CD8-positive, alpha-beta memory T cell (primary cell): ENCODE measurements around the gene LRRC27. TPM values are rescaled to one million over a fixed set of nuclear protein-coding genes. Genes with fewer than 3 reads are reported as not detected.
A peak's percentile ranks its signal among the peaks of the same experiment; 100 is the strongest.

Source experiments
- CTCF ChIA-PET: fragments of 350-600 bp; sonication (Branson Sonifier 250); formaldehyde crosslinking; loops from one replicate; lab custom pipeline; 2021; ENCODE audit warnings: antibody characterized with exemption; lab: Charles Lee
- POLR2A ChIA-PET: fragments of 350-600 bp; sonication (Branson Sonifier 250); formaldehyde crosslinking; loops from one replicate; lab custom pipeline; 2021; ENCODE audit warnings: antibody characterized with exemption; lab: Charles Lee
- DNase-seq, 5 donors: peaks; one replicate each; pipeline versions ENCODE4 v3.0.0 to v3.0.0-alpha.2; 2020 to 2022; ENCODE audit warnings: mixed read lengths in 1 of 5
- H3K27ac ChIP-seq: one replicate; pipeline ENCODE4 v1.7.0; 2013; ENCODE audit warnings: low read depth, mild to moderate bottlenecking, low read length, moderate library complexity
- H3K27me3 ChIP-seq: 2 replicates; pipeline ENCODE4 v1.7.0; 2013; ENCODE audit warnings: low read length, mild to moderate bottlenecking; ENCODE audit not compliant: insufficient read depth, poor library complexity, severe bottlenecking
- H3K36me3 ChIP-seq: 2 replicates; pipeline ENCODE4 v1.7.0; 2013; ENCODE audit warnings: mild to moderate bottlenecking, low read length, moderate library complexity; ENCODE audit not compliant: insufficient read depth
- H3K4me1 ChIP-seq: 2 replicates; pipeline ENCODE4 v1.7.0; 2013; ENCODE audit warnings: mild to moderate bottlenecking, low read length, moderate library complexity; ENCODE audit not compliant: insufficient read depth
- H3K4me3 ChIP-seq: 2 replicates; pipeline ENCODE4 v1.7.0; 2013; ENCODE audit warnings: mild to moderate bottlenecking, low read length
- H3K9me3 ChIP-seq: 2 replicates; pipeline ENCODE4 v1.7.0; 2013; ENCODE audit warnings: mild to moderate bottlenecking, low read length
- H3K27ac Mint-ChIP-seq, 8 donors: one replicate each; pipeline ENCODE4 v1.8.0; 2020 to 2021; ENCODE audit warnings: mixed read lengths in 8 of 8, mild to moderate bottlenecking in 6 of 8, inconsistent platforms in 3 of 8, moderate library complexity in 3 of 8
- H3K27me3 Mint-ChIP-seq, 2 donors: one replicate each; pipeline ENCODE4 v1.8.0; 2020 to 2021; ENCODE audit warnings: mixed read lengths in 2 of 2, mild to moderate bottlenecking in 1 of 2, moderate library complexity in 1 of 2
- H3K36me3 Mint-ChIP-seq, 3 donors: one replicate each; pipeline ENCODE4 v1.8.0; 2020 to 2021; ENCODE audit warnings: mixed read lengths in 3 of 3, inconsistent platforms in 1 of 3, mild to moderate bottlenecking in 1 of 3
- H3K4me1 Mint-ChIP-seq, 3 donors: one replicate each; pipeline ENCODE4 v1.8.0; 2020 to 2021; ENCODE audit warnings: mixed read lengths in 3 of 3, inconsistent platforms in 1 of 3, mild to moderate bottlenecking in 1 of 3
- H3K4me3 Mint-ChIP-seq, 7 donors: one replicate each; pipeline ENCODE4 v1.8.0; 2020 to 2021; ENCODE audit warnings: mixed read lengths in 7 of 7, mild to moderate bottlenecking in 6 of 7, moderate library complexity in 4 of 7, inconsistent platforms in 2 of 7
- H3K9me3 Mint-ChIP-seq, 5 donors: one replicate each; pipeline ENCODE4 v1.8.0; 2020 to 2022; ENCODE audit warnings: mixed read lengths in 5 of 5, mild to moderate bottlenecking in 3 of 5, moderate library complexity in 2 of 5, inconsistent platforms in 1 of 5
- polyA plus RNA-seq: library from polyadenylated mRNA; unstranded; fragments of 300-500 nt; fragmentation: Illumina TruSeq; gene quantifications from one replicate; pipeline ENCODE4 v1.2.3, GENCODE V29; 2021
- total RNA-seq, 2 experiments: library from RNA; stranded (reverse); gene quantifications; one replicate each; pipeline ENCODE4 v1.2.3, GENCODE V29; 2021

Gene LRRC27
- total and polyA plus RNA-seq, 3 experiments from 2014 or later, result 1.8 to 5.7 (median 3.1) TPM

DNA sequence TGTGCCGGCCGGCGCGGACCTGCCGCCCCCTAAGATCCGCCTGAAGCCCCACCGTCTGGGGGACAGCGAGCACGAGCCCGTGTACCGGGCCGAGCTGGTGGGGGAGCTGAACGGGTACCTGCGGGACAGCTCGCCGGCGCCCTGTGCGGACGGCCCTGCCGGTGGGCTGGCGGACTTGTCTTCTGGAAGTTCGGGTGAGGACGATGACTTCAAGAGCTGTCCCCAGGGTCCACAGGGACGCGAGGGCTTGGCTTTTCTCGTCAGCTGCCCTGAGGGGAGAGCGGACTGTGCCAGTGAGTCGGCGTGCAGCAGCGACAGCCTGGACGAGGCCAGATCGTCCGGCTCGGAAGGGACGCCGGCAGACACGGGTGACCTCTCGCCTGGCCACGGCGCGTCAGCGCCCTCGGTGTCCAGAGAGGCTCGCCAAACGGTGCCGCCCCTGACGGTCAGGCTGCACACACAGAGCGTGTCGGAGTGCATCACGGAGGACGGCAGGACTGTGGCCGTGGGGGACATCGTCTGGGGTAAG lies 73.5 kb downstream of the LRRC27 start:
- ChIA-PET CTCF (interaction anchor here (1.3 kb wide), 1 partner anchor 8 kb away, joined by 4 read pairs; the partner anchor contains the start of gene PWWP2B), POLR2A (no interaction called here)
- no peak for DNase-seq
- no peaks in the 10 kb centered on the region for H3K9me3 Mint-ChIP-seq
- Histone ChIP-seq H3K4me1 (peaks cover 6% of the 10 kb centered on the region), H3K9me3 (no peaks in the 10 kb centered on the region), H3K36me3 (no peaks in the 10 kb centered on the region), H3K27me3 (no peaks in the 10 kb centered on the region), H3K27ac (no peak overlapping the region), H3K4me3 (no peak overlapping the region)
- no peaks in the 10 kb centered on the region for H3K27me3 Mint-ChIP-seq
- no peak overlapping the region for H3K4me3 Mint-ChIP-seq
- peaks cover 7 to 19% (median 11%) of the 10 kb centered on the region in 3 donors for H3K4me1 Mint-ChIP-seq
- peaks cover 0 to 22% (median 2%) of the 10 kb centered on the region in 3 donors for H3K36me3 Mint-ChIP-seq
- H3K27ac Mint-ChIP-seq, result peak overlapping the region in 2 of 8 donors; percentile 38 to 73

- no peak overlapping the region for H3K4me3 ChIP-seq
- H3K36me3 ChIP-seq, result no peaks in the 10 kb centered on the region
- no peaks in the 10 kb centered on the region for H3K27me3 ChIP-seq
- POLR2A ChIA-PET, result no interaction called here
- peaks cover 0 to 22% (median 2%) of the 10 kb centered on the region in 3 donors for H3K36me3 Mint-ChIP-seq
- no peaks in the 10 kb centered on the region for H3K27me3 Mint-ChIP-seq
- no peak overlapping the region for H3K27ac ChIP-seq
- peaks cover 6% of the 10 kb centered on the region for H3K4me1 ChIP-seq
- DNase-seq, result no peak
- H3K27ac Mint-ChIP-seq, result peak overlapping the region in 1 of 8 donors; percentile 93
- H3K9me3 ChIP-seq, result no peaks in the 10 kb centered on the region
- no peaks in the 10 kb centered on the region for H3K9me3 Mint-ChIP-seq
- peaks cover 7 to 16% (median 9%) of the 10 kb centered on the region in 3 donors for H3K4me1 Mint-ChIP-seq
- no peak overlapping the region for H3K4me3 Mint-ChIP-seq
- CTCF ChIA-PET, result interaction anchor here (1.3 kb wide), 1 partner anchor 9 kb away, joined by 4 read pairs; the partner anchor contains the start of gene PWWP2B
Measured at GRCh38 chr10:132406181-132406580, 74.2 kb downstream of the LRRC27 start.

DNA sequence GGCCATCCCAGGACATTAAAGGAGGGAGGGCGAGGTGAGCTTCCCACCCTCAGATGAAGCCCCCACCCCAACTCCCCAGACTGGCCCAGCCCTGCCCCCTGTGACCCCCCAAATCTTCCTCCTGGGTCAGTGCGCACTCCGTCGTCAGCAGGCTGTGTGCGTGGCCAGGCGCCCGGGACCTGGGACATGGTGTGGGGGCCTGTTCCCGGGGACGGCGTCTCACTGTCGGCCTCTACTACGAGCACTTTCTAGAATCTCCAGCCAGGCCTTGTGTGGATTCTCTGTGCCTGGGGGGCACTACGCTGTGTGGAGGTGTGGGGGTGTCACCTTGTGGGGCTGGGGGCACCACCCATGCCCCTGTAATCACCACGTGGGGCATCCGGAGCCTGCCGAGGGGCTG lies 74.8 kb downstream of the LRRC27 start:
- H3K4me1 Mint-ChIP-seq, result peaks cover 7 to 19% (median 9%) of the 10 kb centered on the region in 3 donors
- no peaks in the 10 kb centered on the region for H3K27me3 ChIP-seq
- no peaks in the 10 kb centered on the region for H3K9me3 Mint-ChIP-seq
- CTCF ChIA-PET, result interaction anchor here (1.3 kb wide), 1 partner anchor 9 kb away, joined by 4 read pairs; the partner anchor contains the start of gene PWWP2B
- no peak overlapping the region for H3K27ac Mint-ChIP-seq
- no peaks in the 10 kb centered on the region for H3K9me3 ChIP-seq
- no peak for DNase-seq
- H3K27ac ChIP-seq, result no peak overlapping the region
- H3K36me3 Mint-ChIP-seq, result peaks cover 0 to 22% (median 2%) of the 10 kb centered on the region in 3 donors
- no peaks in the 10 kb centered on the region for H3K27me3 Mint-ChIP-seq
- H3K36me3 ChIP-seq, result no peaks in the 10 kb centered on the region
- peaks cover 6% of the 10 kb centered on the region for H3K4me1 ChIP-seq
- no peak overlapping the region for H3K4me3 Mint-ChIP-seq
- POLR2A ChIA-PET, result no interaction called here
- no peak overlapping the region for H3K4me3 ChIP-seq

DNA sequence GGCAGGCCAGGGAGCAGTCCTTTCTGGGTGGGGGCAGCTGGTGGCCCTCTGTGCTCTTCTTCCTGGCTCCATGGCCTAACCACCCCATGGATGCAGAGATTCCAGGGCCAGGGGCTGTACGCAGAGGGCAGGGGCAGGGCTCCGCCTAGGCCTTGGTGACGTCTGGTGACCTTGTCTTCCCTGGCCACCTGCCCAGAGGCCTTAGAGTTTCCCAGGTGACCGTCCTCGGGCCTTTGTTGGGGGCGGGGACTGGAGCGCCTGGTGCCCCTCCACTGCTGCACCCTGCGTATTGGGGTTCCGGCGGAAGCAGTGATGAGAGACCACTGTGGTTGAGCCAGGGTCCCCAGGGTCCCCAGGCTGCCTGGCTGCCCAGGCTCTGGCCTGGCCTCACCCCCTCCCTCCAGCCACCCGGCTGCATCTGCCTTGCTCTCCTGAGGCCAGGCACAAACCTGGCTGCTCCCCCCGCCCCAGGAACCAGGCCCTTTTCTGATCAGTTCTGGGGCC lies 75.3 kb downstream of the LRRC27 start:
- H3K36me3 ChIP-seq, result no peaks in the 10 kb centered on the region
- POLR2A ChIA-PET, result no interaction called here
- H3K27me3 ChIP-seq, result no peaks in the 10 kb centered on the region
- Mint-ChIP-seq H3K4me1 (peaks cover 7 to 21% (median 9%) of the 10 kb centered on the region in 3 donors), H3K4me3 (peak overlapping the region in 1 of 7 donors; percentile 38), H3K27me3 (no peaks in the 10 kb centered on the region), H3K36me3 (peaks cover 0 to 22% (median 2%) of the 10 kb centered on the region in 3 donors), H3K27ac (no peak overlapping the region), H3K9me3 (no peaks in the 10 kb centered on the region)
- H3K4me1 ChIP-seq, result peaks cover 6% of the 10 kb centered on the region
- no peak for DNase-seq
- no peaks in the 10 kb centered on the region for H3K9me3 ChIP-seq
- CTCF ChIA-PET, result no interaction called here
- H3K4me3 ChIP-seq, result no peak overlapping the region
- H3K27ac ChIP-seq, result no peak overlapping the region

DNA sequence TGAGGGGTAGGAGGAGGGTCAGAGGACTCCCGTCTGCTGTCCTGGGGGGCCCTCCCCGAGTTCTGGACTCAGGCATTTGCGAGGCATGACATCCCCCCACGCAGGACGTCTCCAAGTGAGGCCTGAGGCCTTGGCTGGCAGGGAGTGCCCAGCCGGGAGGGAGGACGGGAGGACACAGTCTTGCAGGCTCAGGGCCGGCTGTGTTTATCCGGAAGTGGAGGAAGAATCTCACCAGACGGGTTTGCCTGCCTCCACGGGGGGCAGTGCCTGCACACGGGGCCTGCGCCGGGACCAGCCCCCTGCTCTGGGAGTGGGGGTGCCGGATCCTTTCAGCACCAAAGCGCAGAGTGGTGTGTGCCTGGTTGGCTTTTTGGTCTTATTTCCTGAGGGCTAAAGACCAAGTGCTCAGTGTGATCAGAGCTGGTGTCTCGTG lies 75.9 kb downstream of the LRRC27 start:
- H3K27ac Mint-ChIP-seq, result peak overlapping the region in 1 of 8 donors; percentile 36
- no peaks in the 10 kb centered on the region for H3K9me3 ChIP-seq
- peak overlapping the region in 3 of 7 donors; percentile 18 to 43 (median 38) for H3K4me3 Mint-ChIP-seq
- peaks cover 7 to 21% (median 12%) of the 10 kb centered on the region in 3 donors for H3K4me1 Mint-ChIP-seq
- no peak overlapping the region for H3K4me3 ChIP-seq
- peaks cover 0 to 22% (median 2%) of the 10 kb centered on the region in 3 donors for H3K36me3 Mint-ChIP-seq
- no peaks in the 10 kb centered on the region for H3K9me3 Mint-ChIP-seq
- H3K4me1 ChIP-seq, result peaks cover 6% of the 10 kb centered on the region
- no peaks in the 10 kb centered on the region for H3K27me3 ChIP-seq
- no peaks in the 10 kb centered on the region for H3K36me3 ChIP-seq
- H3K27me3 Mint-ChIP-seq, result no peaks in the 10 kb centered on the region
- DNase-seq, result no peak
- CTCF ChIA-PET, result interaction anchor here (1.0 kb wide), 1 partner anchor 39 kb away, joined by 4 read pairs; no protein-coding TSS in a partner anchor
- H3K27ac ChIP-seq, result no peak overlapping the region
- POLR2A ChIA-PET, result no interaction called here

DNA sequence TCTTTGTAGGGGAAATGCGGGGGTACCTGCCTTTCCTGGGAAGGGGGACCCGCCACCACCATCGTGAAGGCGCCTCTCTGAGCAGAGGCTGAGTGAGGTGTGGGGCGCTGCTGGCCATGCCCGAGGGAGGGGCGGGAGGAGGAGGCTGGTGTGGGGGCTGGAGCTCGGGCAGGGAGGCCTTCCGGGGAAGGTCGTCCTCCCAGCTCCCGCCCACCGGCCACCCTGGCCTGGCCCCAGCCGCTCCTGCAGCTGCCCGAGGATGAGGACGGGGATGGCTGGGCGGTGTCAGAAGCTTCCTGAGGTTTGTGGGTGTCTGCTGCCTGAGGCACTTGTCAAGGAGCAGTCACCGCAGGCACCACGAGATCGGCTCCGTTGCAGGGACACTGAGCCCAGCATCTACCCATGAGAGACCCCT lies 76.4 kb downstream of the LRRC27 start:
- DNase-seq, result no peak
- peak overlapping the region in 3 of 7 donors; percentile 18 to 43 (median 32) for H3K4me3 Mint-ChIP-seq
- ChIA-PET CTCF (interaction anchor here (1.0 kb wide), 1 partner anchor 38 kb away, joined by 4 read pairs; no protein-coding TSS in a partner anchor), POLR2A (no interaction called here)
- peaks cover 6% of the 10 kb centered on the region for H3K4me1 ChIP-seq
- peaks cover 7 to 21% (median 12%) of the 10 kb centered on the region in 3 donors for H3K4me1 Mint-ChIP-seq
- peak overlapping the region in 1 of 8 donors; percentile 29 for H3K27ac Mint-ChIP-seq
- no peaks in the 10 kb centered on the region for H3K27me3 Mint-ChIP-seq
- H3K9me3 Mint-ChIP-seq, result no peaks in the 10 kb centered on the region
- H3K27me3 ChIP-seq, result no peaks in the 10 kb centered on the region
- no peaks in the 10 kb centered on the region for H3K36me3 ChIP-seq
- H3K27ac ChIP-seq, result no peak overlapping the region
- H3K36me3 Mint-ChIP-seq, result peaks cover 0 to 19% (median 2%) of the 10 kb centered on the region in 3 donors
- H3K9me3 ChIP-seq, result no peaks in the 10 kb centered on the region
- no peak overlapping the region for H3K4me3 ChIP-seq

DNA sequence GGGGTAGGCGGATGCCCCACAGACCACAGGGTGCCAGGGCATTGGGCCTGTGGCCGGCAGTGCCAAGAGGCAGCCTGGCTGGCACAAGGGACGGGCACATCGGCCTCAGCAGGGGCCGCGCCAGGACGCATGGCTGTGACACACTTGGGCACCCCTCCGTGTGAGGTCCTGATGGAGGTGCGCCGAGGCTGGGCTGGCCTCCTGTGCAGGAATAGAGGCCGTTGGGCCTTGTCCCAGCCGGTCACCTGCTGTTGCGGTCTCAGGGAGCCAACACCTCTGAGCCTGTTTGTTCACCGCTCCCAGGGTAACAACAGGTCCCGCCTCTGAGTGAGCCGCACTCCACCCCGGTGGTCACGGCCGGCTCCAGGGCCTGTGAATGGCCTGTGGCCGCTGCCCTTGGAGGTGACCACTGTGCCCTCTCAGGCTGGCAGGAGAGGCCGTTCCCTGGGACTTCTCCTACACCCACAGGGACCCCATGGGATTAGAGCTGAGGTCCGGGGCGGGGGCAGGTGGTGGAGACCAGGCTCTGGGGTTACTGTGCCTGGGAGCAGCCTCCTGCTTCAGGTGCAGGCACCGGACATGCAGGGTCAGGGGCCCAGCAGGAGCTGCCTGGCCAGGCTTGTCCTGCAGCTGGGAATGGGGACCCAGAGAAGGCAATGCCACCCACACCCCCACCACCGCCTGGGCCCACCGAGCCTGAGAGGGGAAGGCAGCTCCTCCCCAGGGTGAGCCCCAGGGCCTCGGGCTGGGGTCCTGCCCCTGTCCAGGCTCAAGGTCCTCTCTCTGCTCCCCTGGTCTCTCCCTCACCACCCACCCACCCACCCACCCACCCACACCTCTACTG lies 77.1 kb downstream of the LRRC27 start:
- no peak overlapping the region for H3K4me3 Mint-ChIP-seq
- no peak overlapping the region for H3K4me3 ChIP-seq
- no peaks in the 10 kb centered on the region for H3K9me3 Mint-ChIP-seq
- H3K27ac ChIP-seq, result no peak overlapping the region
- no peaks in the 10 kb centered on the region for H3K36me3 ChIP-seq
- POLR2A ChIA-PET, result no interaction called here
- H3K9me3 ChIP-seq, result no peaks in the 10 kb centered on the region
- peaks cover 7 to 21% (median 12%) of the 10 kb centered on the region in 3 donors for H3K4me1 Mint-ChIP-seq
- H3K36me3 Mint-ChIP-seq, result peaks cover 0 to 21% (median 2%) of the 10 kb centered on the region in 3 donors
- H3K27me3 Mint-ChIP-seq, result no peaks in the 10 kb centered on the region
- H3K27me3 ChIP-seq, result no peaks in the 10 kb centered on the region
- no peak overlapping the region for H3K27ac Mint-ChIP-seq
- DNase-seq, result no peak
- CTCF ChIA-PET, result interaction anchor here (1.3 kb wide), 1 partner anchor 11 kb away, joined by 4 read pairs; no protein-coding TSS in a partner anchor
- peaks cover 6% of the 10 kb centered on the region for H3K4me1 ChIP-seq
